Glomerular visceral epithelial cell (primary cell): ENCODE results near the gene EMC1.
"Not testable (repeated sequence)": the region's sequence is repeated elsewhere in the genome, so short reads cannot be mapped to it uniquely, and the experiment has no call there.

ENCODE experiments used
- DNase-seq: peaks from one replicate; pipeline ENCODE4 v3.0.0-alpha.2; 2016; ENCODE audit errors: extremely low spot score

The EMC1 gene

GRCh38 chr1:19190468-19190867 is 60.9 kb downstream of the EMC1 start:
- DNase-seq = no peak

GRCh38 chr1:19189270-19189669 is 62.1 kb downstream of the EMC1 start:
- no peak for DNase-seq

- no peak for DNase-seq
Measured at GRCh38 chr1:19187852-19188251, 63.5 kb downstream of the EMC1 start.

- DNase-seq = no peak
Measured at GRCh38 chr1:19186001-19186400, 65.3 kb downstream of the EMC1 start.

GRCh38 chr1:19182223-19182622 is 69.1 kb downstream of the EMC1 start:
- no peak for DNase-seq

GRCh38 chr1:19180265-19180657 is 71.1 kb downstream of the EMC1 start:
- DNase-seq = not testable (repeated sequence)

- DNase-seq = peak; percentile 31
Measured at GRCh38 chr1:19179597-19180264, 71.6 kb downstream of the EMC1 start.

GRCh38 chr1:19178734-19179398 is 72.5 kb downstream of the EMC1 start:
- no peak for DNase-seq

GRCh38 chr1:19177811-19178210 is 73.5 kb downstream of the EMC1 start:
- no peak for DNase-seq

- no peak for DNase-seq
Measured at GRCh38 chr1:19169642-19170041, 81.7 kb downstream of the EMC1 start.

- no peak for DNase-seq
Measured at GRCh38 chr1:19167140-19167539, 84.2 kb downstream of the EMC1 start.

- no peak for DNase-seq
Measured at GRCh38 chr1:19166066-19166465, 85.3 kb downstream of the EMC1 start.
